WTC11 (cell line): ENCODE data around the gene C1QTNF6. TPM values are rescaled to one million over a fixed set of nuclear protein-coding genes. Genes with fewer than 3 reads are reported as not detected.

Source experiments
- ATAC-seq: fragments of 200-7000 bp; cut with Tn5 transposase; 2 replicates; pipeline ENCODE4 v1.10.0; 2021; ENCODE audit warnings: mild to moderate bottlenecking, moderate library complexity
- CTCF ChIA-PET: fragments of 300-600 bp; sonication (Branson Sonifier 250); formaldehyde crosslinking; loops from one replicate; lab custom pipeline; 2021; ENCODE audit warnings: antibody characterized with exemption; lab: Charles Lee
- POLR2A ChIA-PET: fragments of 350-600 bp; sonication (Branson Sonifier 250); formaldehyde crosslinking; loops from one replicate; lab custom pipeline; 2021; ENCODE audit warnings: antibody characterized with exemption; lab: Charles Lee
- DNase-seq: peaks from one replicate; pipeline ENCODE4 v3.0.0; 2021; ENCODE audit warnings: low spot score
- H3K27ac Mint-ChIP-seq: 2 replicates; pipeline ENCODE4 v1.8.0; 2021; ENCODE audit warnings: mixed read lengths
- H3K27me3 Mint-ChIP-seq: 2 replicates; pipeline ENCODE4 v1.8.0; 2021; ENCODE audit warnings: low read depth, mild to moderate bottlenecking, moderate library complexity, mixed read lengths
- H3K36me3 Mint-ChIP-seq: 2 replicates; pipeline ENCODE4 v1.8.0; 2021; ENCODE audit warnings: mixed read lengths
- H3K4me1 Mint-ChIP-seq: 2 replicates; pipeline ENCODE4 v1.8.0; 2022; ENCODE audit warnings: mixed read lengths
- H3K4me3 Mint-ChIP-seq: 2 replicates; pipeline ENCODE4 v1.8.0; 2021; ENCODE audit warnings: mild to moderate bottlenecking, moderate library complexity, mixed read lengths
- H3K9me3 Mint-ChIP-seq: 2 replicates; pipeline ENCODE4 v1.8.0; 2021; ENCODE audit warnings: mixed read lengths
- CREB1 ChIP-seq: sonication (generic); formaldehyde crosslinking; IDR thresholded peaks from 2 replicates; pipeline ENCODE4 v1.8.0; 2023; ENCODE audit warnings: mild to moderate bottlenecking, missing genetic modification reagents
- GABPB1 ChIP-seq: sonication (generic); formaldehyde crosslinking; IDR thresholded peaks from 2 replicates; pipeline ENCODE4 v1.8.1; 2023; ENCODE audit warnings: mild to moderate bottlenecking, missing genetic modification reagents
- GRHL2 ChIP-seq: fragments of 250-450 bp; sonication (Bioruptor Pico); IDR thresholded peaks from 2 replicates; pipeline ENCODE4 v1.8.0; 2022; ENCODE audit warnings: mild to moderate bottlenecking, moderate library complexity; ENCODE audit not compliant: insufficient replicate concordance, severe bottlenecking
- NR1H2 ChIP-seq: sonication (generic); formaldehyde crosslinking; IDR thresholded peaks from 2 replicates; pipeline ENCODE4 v1.9.0; 2021; ENCODE audit warnings: mild to moderate bottlenecking, moderate library complexity, missing genetic modification reagents
- NR3C1 ChIP-seq: sonication (generic); formaldehyde crosslinking; conservative IDR thresholded peaks from 2 replicates; pipeline ENCODE4 v1.8.1; 2023; ENCODE audit warnings: low read depth, mild to moderate bottlenecking, missing genetic modification reagents
- SMAD4 ChIP-seq: sonication (generic); formaldehyde crosslinking; IDR thresholded peaks from 2 replicates; pipeline ENCODE4 v1.8.0; 2022; ENCODE audit warnings: mild to moderate bottlenecking, missing genetic modification reagents
- SOX15 ChIP-seq: fragments of 250-450 bp; sonication (Bioruptor Pico); IDR thresholded peaks from 2 replicates; pipeline ENCODE4 v1.9.0; 2021; ENCODE audit warnings: mild to moderate bottlenecking
- TEAD1 ChIP-seq: sonication (generic); formaldehyde crosslinking; IDR thresholded peaks from 2 replicates; pipeline ENCODE4 v1.8.0; 2022; ENCODE audit warnings: mild to moderate bottlenecking, missing genetic modification reagents
- ZNF121 ChIP-seq: sonication (generic); formaldehyde crosslinking; IDR thresholded peaks from 2 replicates; pipeline ENCODE4 v1.8.0; 2023; ENCODE audit warnings: missing genetic modification reagents
- ZNF263 ChIP-seq: sonication (generic); formaldehyde crosslinking; IDR thresholded peaks from 2 replicates; pipeline ENCODE4 v1.8.1; 2022; ENCODE audit warnings: low read depth, mild to moderate bottlenecking, moderate library complexity, missing genetic modification reagents
- ZNF396 ChIP-seq: fragments of 250-450 bp; sonication (Bioruptor Pico); IDR thresholded peaks from 2 replicates; pipeline ENCODE4 v1.8.0; 2021; ENCODE audit warnings: mild to moderate bottlenecking, moderate library complexity, borderline replicate concordance
- total RNA-seq: library from RNA; stranded (reverse); gene quantifications from 3 replicates; pipeline ENCODE4 v1.2.3, GENCODE V29; 2021
- TF ChIP-seq, protein P1 (sequence below): sonication (generic); formaldehyde crosslinking; IDR thresholded peaks from 2 replicates; pipeline ENCODE4 v1.8.1; 2022; ENCODE audit warnings: low read depth, mild to moderate bottlenecking, moderate library complexity, missing genetic modification reagents, borderline replicate concordance
- TF ChIP-seq, protein P2 (sequence below): fragments of 250-450 bp; sonication (Bioruptor Pico); IDR thresholded peaks from 2 replicates; pipeline ENCODE4 v1.8.0; 2021; ENCODE audit warnings: mild to moderate bottlenecking
- TF ChIP-seq, protein P3 (sequence below): sonication (generic); formaldehyde crosslinking; IDR thresholded peaks from 2 replicates; pipeline ENCODE4 v1.8.0; 2022; ENCODE audit warnings: mild to moderate bottlenecking, missing genetic modification reagents
- TF ChIP-seq, protein P4 (sequence below): fragments of 250-450 bp; sonication (Bioruptor Pico); IDR thresholded peaks from 2 replicates; pipeline ENCODE4 v1.9.0; 2021; ENCODE audit warnings: mild to moderate bottlenecking, borderline replicate concordance
- TF ChIP-seq, protein P5 (sequence below): sonication (generic); formaldehyde crosslinking; IDR thresholded peaks from 2 replicates; pipeline ENCODE4 v1.8.1; 2022; ENCODE audit warnings: mild to moderate bottlenecking, missing genetic modification reagents, moderate library complexity, borderline replicate concordance

Gene C1QTNF6
- total RNA-seq, 1 experiment from 2014 or later = 5.9 TPM

DNA sequence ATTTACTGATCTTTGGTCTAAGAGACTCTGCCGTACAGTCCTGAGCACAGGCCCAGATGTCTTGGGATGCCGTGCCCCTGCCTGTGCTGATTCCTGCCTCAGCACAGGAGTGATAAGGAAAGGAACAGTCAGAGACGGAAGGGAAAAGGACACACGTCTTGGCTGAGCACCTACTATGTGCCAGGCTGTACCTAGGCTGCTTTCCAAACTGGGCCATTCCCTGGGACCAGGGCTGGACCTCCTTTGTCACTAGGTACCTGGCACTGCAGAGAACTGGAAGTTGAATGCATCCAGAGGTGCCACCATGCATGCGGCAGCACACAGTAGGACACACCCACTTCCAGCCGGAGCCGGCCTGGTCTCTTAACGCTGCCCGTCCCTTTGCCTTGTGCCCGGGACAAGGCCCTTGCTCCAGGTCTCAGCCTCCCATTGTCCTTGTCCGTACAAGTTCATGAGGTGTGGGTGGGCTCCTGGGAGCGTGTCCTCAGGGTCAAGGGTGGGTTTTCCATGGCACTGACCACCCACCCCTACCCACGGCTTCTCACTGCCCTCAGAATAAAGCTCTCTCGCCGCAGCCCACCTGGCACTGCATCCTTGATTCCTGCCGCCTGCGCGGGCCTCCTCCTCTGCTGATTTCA lies 25.3 kb upstream of the C1QTNF6 start (continued):
- TF ChIP-seq, protein P1, sequence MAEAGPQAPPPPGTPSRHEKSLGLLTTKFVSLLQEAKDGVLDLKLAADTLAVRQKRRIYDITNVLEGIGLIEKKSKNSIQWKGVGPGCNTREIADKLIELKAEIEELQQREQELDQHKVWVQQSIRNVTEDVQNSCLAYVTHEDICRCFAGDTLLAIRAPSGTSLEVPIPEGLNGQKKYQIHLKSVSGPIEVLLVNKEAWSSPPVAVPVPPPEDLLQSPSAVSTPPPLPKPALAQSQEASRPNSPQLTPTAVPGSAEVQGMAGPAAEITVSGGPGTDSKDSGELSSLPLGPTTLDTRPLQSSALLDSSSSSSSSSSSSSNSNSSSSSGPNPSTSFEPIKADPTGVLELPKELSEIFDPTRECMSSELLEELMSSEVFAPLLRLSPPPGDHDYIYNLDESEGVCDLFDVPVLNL (CRISPR knock-in tag) = no peak
- TF ChIP-seq, protein P2, sequence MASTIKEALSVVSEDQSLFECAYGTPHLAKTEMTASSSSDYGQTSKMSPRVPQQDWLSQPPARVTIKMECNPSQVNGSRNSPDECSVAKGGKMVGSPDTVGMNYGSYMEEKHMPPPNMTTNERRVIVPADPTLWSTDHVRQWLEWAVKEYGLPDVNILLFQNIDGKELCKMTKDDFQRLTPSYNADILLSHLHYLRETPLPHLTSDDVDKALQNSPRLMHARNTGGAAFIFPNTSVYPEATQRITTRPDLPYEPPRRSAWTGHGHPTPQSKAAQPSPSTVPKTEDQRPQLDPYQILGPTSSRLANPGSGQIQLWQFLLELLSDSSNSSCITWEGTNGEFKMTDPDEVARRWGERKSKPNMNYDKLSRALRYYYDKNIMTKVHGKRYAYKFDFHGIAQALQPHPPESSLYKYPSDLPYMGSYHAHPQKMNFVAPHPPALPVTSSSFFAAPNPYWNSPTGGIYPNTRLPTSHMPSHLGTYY (CRISPR knock-in tag) = no peak
- TF ChIP-seq ZNF121 (no peak), ZNF396 (no peak), GABPB1 (no peak), TEAD1 (CRISPR knock-in tag) (no peak), ZNF263 (CRISPR knock-in tag) (no peak), NR1H2 (no peak)
- TF ChIP-seq, protein P3, sequence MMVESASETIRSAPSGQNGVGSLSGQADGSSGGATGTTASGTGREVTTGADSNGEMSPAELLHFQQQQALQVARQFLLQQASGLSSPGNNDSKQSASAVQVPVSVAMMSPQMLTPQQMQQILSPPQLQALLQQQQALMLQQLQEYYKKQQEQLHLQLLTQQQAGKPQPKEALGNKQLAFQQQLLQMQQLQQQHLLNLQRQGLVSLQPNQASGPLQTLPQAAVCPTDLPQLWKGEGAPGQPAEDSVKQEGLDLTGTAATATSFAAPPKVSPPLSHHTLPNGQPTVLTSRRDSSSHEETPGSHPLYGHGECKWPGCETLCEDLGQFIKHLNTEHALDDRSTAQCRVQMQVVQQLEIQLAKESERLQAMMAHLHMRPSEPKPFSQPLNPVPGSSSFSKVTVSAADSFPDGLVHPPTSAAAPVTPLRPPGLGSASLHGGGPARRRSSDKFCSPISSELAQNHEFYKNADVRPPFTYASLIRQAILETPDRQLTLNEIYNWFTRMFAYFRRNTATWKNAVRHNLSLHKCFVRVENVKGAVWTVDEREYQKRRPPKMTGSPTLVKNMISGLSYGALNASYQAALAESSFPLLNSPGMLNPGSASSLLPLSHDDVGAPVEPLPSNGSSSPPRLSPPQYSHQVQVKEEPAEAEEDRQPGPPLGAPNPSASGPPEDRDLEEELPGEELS (CRISPR knock-in tag) = no peak
- TF ChIP-seq, all 79 proteins: peak for 0

DNA sequence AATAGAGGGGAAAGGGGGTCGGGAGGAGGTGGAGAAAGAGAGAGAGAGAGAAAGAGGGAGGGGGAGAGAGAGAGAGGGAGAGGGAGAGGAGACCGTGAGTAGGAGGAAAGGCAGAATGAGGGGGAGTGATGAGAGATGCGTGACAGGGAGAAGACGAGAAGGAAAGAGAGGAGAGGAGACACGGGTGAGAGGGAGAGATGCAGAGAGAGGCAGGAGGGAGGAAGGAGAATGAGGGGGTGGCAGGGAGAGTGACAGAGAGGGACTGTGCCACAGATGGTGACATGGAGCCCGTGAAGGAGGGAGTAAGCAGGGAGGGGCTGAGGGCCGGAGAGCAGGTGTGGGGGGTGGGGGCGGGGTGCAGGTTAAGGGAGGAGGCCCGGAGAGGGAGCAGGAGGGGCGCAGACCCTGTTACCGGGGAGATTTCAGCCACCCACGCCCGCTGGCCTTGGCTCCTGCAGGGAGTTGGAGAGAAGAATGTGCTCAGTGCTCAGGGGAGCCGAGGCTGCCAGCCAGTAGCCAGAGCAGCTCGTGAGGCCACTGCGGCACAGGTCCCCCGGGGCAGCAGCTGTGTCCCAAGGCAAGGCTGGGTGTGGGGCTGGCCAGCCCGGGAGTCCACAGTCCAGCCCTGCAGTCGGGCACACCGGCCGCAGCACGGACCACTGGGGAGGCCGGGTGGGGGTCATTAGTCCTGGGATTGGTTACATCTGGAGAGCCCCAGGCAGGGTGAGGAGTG lies 24.3 kb upstream of the C1QTNF6 start, which contains the start of gene SSTR3:
Gene SSTR3, minus strand, starts transcription at position 304 of the 733 bp plus-strand sequence. CDS start 4,674 bp downstream, outside the sequence.
- POLR2A ChIA-PET = no interaction called here
- TF ChIP-seq SMAD4 (CRISPR knock-in tag) (no peak), GRHL2 (CRISPR knock-in tag) (no peak)
- TF ChIP-seq, protein P4, sequence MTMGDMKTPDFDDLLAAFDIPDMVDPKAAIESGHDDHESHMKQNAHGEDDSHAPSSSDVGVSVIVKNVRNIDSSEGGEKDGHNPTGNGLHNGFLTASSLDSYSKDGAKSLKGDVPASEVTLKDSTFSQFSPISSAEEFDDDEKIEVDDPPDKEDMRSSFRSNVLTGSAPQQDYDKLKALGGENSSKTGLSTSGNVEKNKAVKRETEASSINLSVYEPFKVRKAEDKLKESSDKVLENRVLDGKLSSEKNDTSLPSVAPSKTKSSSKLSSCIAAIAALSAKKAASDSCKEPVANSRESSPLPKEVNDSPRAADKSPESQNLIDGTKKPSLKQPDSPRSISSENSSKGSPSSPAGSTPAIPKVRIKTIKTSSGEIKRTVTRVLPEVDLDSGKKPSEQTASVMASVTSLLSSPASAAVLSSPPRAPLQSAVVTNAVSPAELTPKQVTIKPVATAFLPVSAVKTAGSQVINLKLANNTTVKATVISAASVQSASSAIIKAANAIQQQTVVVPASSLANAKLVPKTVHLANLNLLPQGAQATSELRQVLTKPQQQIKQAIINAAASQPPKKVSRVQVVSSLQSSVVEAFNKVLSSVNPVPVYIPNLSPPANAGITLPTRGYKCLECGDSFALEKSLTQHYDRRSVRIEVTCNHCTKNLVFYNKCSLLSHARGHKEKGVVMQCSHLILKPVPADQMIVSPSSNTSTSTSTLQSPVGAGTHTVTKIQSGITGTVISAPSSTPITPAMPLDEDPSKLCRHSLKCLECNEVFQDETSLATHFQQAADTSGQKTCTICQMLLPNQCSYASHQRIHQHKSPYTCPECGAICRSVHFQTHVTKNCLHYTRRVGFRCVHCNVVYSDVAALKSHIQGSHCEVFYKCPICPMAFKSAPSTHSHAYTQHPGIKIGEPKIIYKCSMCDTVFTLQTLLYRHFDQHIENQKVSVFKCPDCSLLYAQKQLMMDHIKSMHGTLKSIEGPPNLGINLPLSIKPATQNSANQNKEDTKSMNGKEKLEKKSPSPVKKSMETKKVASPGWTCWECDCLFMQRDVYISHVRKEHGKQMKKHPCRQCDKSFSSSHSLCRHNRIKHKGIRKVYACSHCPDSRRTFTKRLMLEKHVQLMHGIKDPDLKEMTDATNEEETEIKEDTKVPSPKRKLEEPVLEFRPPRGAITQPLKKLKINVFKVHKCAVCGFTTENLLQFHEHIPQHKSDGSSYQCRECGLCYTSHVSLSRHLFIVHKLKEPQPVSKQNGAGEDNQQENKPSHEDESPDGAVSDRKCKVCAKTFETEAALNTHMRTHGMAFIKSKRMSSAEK (CRISPR knock-in tag) = no peak
- no peaks in the 10 kb centered on the region for H3K36me3 Mint-ChIP-seq
- CTCF ChIA-PET = interaction anchor here (0.7 to 1.0 kb wide), 2 partner anchors 47 to 416 kb away, joined by 3 to 4 read pairs; no protein-coding TSS in a partner anchor
- H3K4me1 Mint-ChIP-seq = peaks cover 12% of the 10 kb centered on the region
- no peak within 1 kb of the TSS for H3K27ac Mint-ChIP-seq
- no peaks in the 10 kb centered on the region for H3K9me3 Mint-ChIP-seq
- peak; percentile 34 for DNase-seq
- ATAC-seq = peak; percentile 79
- H3K27me3 Mint-ChIP-seq = peaks cover 6% of the 10 kb centered on the region; the same call in 1 of the 2 replicates
- H3K4me3 Mint-ChIP-seq = peak within 1 kb of the TSS; percentile 62

DNA sequence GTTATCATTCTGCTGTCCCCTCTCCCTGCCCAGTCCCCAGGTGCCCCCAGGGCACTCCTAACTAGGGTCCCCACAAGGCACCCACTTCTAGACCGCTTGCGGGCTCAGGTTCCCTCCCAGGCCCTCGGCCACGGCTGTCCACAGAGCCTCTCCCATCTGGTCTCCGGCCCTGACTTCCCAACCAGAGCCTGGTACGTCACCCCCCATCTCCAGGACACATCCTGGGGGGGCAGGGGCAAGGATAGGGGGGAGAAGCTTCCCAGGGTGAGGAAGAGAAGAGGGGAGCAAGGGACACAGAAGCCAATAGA lies 23.8 kb upstream of the C1QTNF6 start:
- DNase-seq (no peak), ATAC-seq (no peak)
- H3K4me3 Mint-ChIP-seq = peak overlapping the region; percentile 8; the same call in 1 of the 2 replicates
- no peaks in the 10 kb centered on the region for H3K36me3 Mint-ChIP-seq
- POLR2A ChIA-PET = no interaction called here
- peaks cover 6% of the 10 kb centered on the region; the same call in 1 of the 2 replicates for H3K27me3 Mint-ChIP-seq
- H3K4me1 Mint-ChIP-seq = peaks cover 12% of the 10 kb centered on the region
- H3K9me3 Mint-ChIP-seq = no peaks in the 10 kb centered on the region
- H3K27ac Mint-ChIP-seq = no peak overlapping the region
- CTCF ChIA-PET = interaction anchor here (0.5 to 0.7 kb wide), 2 partner anchors 248 to 416 kb away, joined by 4 to 6 read pairs; no protein-coding TSS in a partner anchor
- TF ChIP-seq, protein P5, sequence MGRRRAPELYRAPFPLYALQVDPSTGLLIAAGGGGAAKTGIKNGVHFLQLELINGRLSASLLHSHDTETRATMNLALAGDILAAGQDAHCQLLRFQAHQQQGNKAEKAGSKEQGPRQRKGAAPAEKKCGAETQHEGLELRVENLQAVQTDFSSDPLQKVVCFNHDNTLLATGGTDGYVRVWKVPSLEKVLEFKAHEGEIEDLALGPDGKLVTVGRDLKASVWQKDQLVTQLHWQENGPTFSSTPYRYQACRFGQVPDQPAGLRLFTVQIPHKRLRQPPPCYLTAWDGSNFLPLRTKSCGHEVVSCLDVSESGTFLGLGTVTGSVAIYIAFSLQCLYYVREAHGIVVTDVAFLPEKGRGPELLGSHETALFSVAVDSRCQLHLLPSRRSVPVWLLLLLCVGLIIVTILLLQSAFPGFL (CRISPR knock-in tag) = no peak
- TF ChIP-seq, protein P2 (CRISPR knock-in tag) = no peak
- no peak for TF ChIP-seq SOX15
- no peak for TF ChIP-seq NR3C1 (CRISPR knock-in tag)
- TF ChIP-seq ZNF396 = no peak
- TF ChIP-seq CREB1 (CRISPR knock-in tag) = no peak
